Naive thymus-derived CD4-positive, alpha-beta T cell (primary cell): ENCODE measurements around the gene TMEM187. TPM values are rescaled to one million over a fixed set of nuclear protein-coding genes. Genes with fewer than 3 reads are reported as not detected.
A peak's percentile ranks its signal among the peaks of the same experiment; 100 is the strongest.

Experiments used
- ATAC-seq: fragments of 150-1000 bp; cut with Tn5 transposase; 2 replicates; pipeline ENCODE4 v1.10.0; 2021; ENCODE audit warnings: mild to moderate bottlenecking, moderate library complexity
- CTCF ChIA-PET: fragments of 350-600 bp; sonication (Branson Sonifier 250); formaldehyde crosslinking; loops from one replicate; lab custom pipeline; 2021; ENCODE audit warnings: antibody characterized with exemption; lab: Charles Lee
- POLR2A ChIA-PET: fragments of 350-600 bp; sonication (Branson Sonifier 250); formaldehyde crosslinking; loops from one replicate; lab custom pipeline; 2021; ENCODE audit warnings: antibody characterized with exemption, inconsistent platforms; lab: Charles Lee
- DNase-seq, 9 donors: peaks; one replicate each; pipeline versions ENCODE4 v3.0.0 to v3.0.0-alpha.2; 2020 to 2022; ENCODE audit warnings: mixed read lengths in 1 of 9
- H3K27ac ChIP-seq: one replicate; pipeline ENCODE4 v1.7.0; 2013; ENCODE audit warnings: mild to moderate bottlenecking, low read depth, low read length, moderate library complexity
- H3K27me3 ChIP-seq, 2 donors: one replicate each; pipeline ENCODE4 v1.7.0; 2013; ENCODE audit warnings: low read length in 2 of 2, mild to moderate bottlenecking in 2 of 2, moderate library complexity in 2 of 2; ENCODE audit not compliant: control insufficient read depth in 2 of 2, insufficient read depth in 2 of 2
- H3K36me3 ChIP-seq, 3 experiments: 1 replicate in 2 of 3; 2 replicates in 1 of 3; pipeline ENCODE4 v1.7.0; 2013; ENCODE audit warnings: low read length in 3 of 3, mild to moderate bottlenecking in 3 of 3, moderate library complexity in 1 of 3; ENCODE audit not compliant: insufficient read depth in 3 of 3, control insufficient read depth in 2 of 3
- H3K4me1 ChIP-seq, 2 donors: one replicate each; pipeline ENCODE4 v1.7.0; 2013; ENCODE audit warnings: low read length in 2 of 2, mild to moderate bottlenecking in 2 of 2, moderate library complexity in 1 of 2; ENCODE audit not compliant: control insufficient read depth in 2 of 2, insufficient read depth in 2 of 2
- H3K4me3 ChIP-seq: 2 replicates; pipeline ENCODE4 v1.7.0; 2013; ENCODE audit warnings: mild to moderate bottlenecking, low read length
- H3K9me3 ChIP-seq, 3 experiments: 1 replicate in 2 of 3; 2 replicates in 1 of 3; pipeline ENCODE4 v1.7.0; 2013; ENCODE audit warnings: low read length in 3 of 3; ENCODE audit not compliant: control insufficient read depth in 2 of 3
- H3K27ac Mint-ChIP-seq, 9 donors: one replicate each; pipeline ENCODE4 v1.8.0; 2020 to 2022; ENCODE audit warnings: mixed read lengths in 9 of 9, mild to moderate bottlenecking in 8 of 9, moderate library complexity in 5 of 9, inconsistent platforms in 2 of 9
- H3K27me3 Mint-ChIP-seq, 5 donors: one replicate each; pipeline ENCODE4 v1.8.0; 2021 to 2022; ENCODE audit warnings: mixed read lengths in 5 of 5, mild to moderate bottlenecking in 1 of 5
- H3K36me3 Mint-ChIP-seq, 5 donors: one replicate each; pipeline ENCODE4 v1.8.0; 2020 to 2022; ENCODE audit warnings: mixed read lengths in 5 of 5, mild to moderate bottlenecking in 3 of 5, inconsistent platforms in 1 of 5
- H3K4me1 Mint-ChIP-seq, 7 donors: one replicate each; pipeline ENCODE4 v1.8.0; 2020 to 2022; ENCODE audit warnings: mixed read lengths in 7 of 7, mild to moderate bottlenecking in 3 of 7, inconsistent platforms in 1 of 7
- H3K4me3 Mint-ChIP-seq, 10 donors: one replicate each; pipeline ENCODE4 v1.8.0; 2020 to 2022; ENCODE audit warnings: mild to moderate bottlenecking in 10 of 10, mixed read lengths in 10 of 10, moderate library complexity in 6 of 10, inconsistent platforms in 2 of 10
- H3K9me3 Mint-ChIP-seq, 11 donors: one replicate each; pipeline ENCODE4 v1.8.0; 2020 to 2022; ENCODE audit warnings: mixed read lengths in 11 of 11, mild to moderate bottlenecking in 4 of 11, inconsistent platforms in 1 of 11, moderate library complexity in 1 of 11
- intact Hi-C, 2 donors: fragments of 100-400 bp; cut with micrococcal nuclease; formaldehyde crosslinking; loops; one replicate each; pipeline ENCODE4 v1.15.1; 2023
- polyA plus RNA-seq, 2 donors: library from polyadenylated mRNA; unstranded; fragments of 300-500 nt; fragmentation: Illumina TruSeq; gene quantifications; one replicate each; pipeline ENCODE4 v1.2.3, GENCODE V29; 2021
- total RNA-seq, 6 experiments: library from RNA in 5 of 6; stranded (reverse) in 5 of 6; gene quantifications; 1 replicate in 5 of 6; 2 replicates in 1 of 6; pipeline ENCODE4 v1.2.3 and lab custom pipeline; 2021 to 2026

The TMEM187 gene
- total and polyA plus RNA-seq, 7 experiments from 2014 or later: 1.4 to 22.7 (median 10.0) TPM

DNA sequence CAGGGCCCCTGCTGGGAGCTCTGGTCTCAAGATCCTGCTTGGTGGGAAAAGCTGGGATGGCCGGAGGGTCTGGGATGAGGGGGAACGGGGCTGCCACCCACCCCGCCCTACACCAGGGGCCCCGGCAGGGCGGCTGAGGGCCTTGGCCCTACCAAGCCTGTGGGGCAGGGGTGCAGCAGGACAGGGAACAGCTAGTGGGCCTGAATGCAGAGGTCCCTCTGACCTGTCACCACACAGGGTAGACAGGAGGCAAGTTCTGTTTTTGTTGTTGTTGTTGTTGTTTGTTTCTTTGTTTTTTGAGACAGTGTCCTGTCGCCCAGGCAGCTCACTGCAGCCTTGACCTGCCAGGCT is 27.8 kb upstream of the TMEM187 start:
- Histone ChIP-seq H3K4me1 (peaks cover 3 to 9% of the 10 kb centered on the region in 2 donors), H3K4me3 (no peak overlapping the region), H3K9me3 (no peaks in the 10 kb centered on the region), H3K27ac (peak overlapping the region; percentile 68), H3K36me3 (peaks cover 0 to 11% (median 0%) of the 10 kb centered on the region in 3 experiments), H3K27me3 (no peaks in the 10 kb centered on the region)
- POLR2A ChIA-PET: interaction anchor here (7.7 to 21.0 kb wide), 2 partner anchors 18 to 24 kb away, joined by 63 to 384 read pairs; partner anchors contain the start of genes ARHGAP4, HCFC1 and NAA10
- H3K27me3 Mint-ChIP-seq: no peaks in the 10 kb centered on the region
- H3K4me3 Mint-ChIP-seq: peak overlapping the region in 7 of 10 donors; percentile 39 to 90 (median 85)
- ATAC-seq (peak; percentile 15), DNase-seq (no peak)
- H3K27ac Mint-ChIP-seq: peak overlapping the region in 4 of 9 donors; percentile 9 to 81 (median 80)
- CTCF ChIA-PET: interaction anchor here (0.6 to 10.9 kb wide), 4 partner anchors 9 to 181 kb away, joined by 3 to 168 read pairs (median 4); partner anchors contain the start of gene ARHGAP4
- H3K4me1 Mint-ChIP-seq: peaks cover 6 to 43% (median 21%) of the 10 kb centered on the region in 7 donors
- intact Hi-C loops: loop anchor here in 1 of 2 donors (5.0 kb wide), 1 partner anchor 37 kb away; no protein-coding TSS in a partner anchor
- no peaks in the 10 kb centered on the region for H3K9me3 Mint-ChIP-seq
- H3K36me3 Mint-ChIP-seq: peaks cover 0 to 15% (median 4%) of the 10 kb centered on the region in 5 donors

DNA sequence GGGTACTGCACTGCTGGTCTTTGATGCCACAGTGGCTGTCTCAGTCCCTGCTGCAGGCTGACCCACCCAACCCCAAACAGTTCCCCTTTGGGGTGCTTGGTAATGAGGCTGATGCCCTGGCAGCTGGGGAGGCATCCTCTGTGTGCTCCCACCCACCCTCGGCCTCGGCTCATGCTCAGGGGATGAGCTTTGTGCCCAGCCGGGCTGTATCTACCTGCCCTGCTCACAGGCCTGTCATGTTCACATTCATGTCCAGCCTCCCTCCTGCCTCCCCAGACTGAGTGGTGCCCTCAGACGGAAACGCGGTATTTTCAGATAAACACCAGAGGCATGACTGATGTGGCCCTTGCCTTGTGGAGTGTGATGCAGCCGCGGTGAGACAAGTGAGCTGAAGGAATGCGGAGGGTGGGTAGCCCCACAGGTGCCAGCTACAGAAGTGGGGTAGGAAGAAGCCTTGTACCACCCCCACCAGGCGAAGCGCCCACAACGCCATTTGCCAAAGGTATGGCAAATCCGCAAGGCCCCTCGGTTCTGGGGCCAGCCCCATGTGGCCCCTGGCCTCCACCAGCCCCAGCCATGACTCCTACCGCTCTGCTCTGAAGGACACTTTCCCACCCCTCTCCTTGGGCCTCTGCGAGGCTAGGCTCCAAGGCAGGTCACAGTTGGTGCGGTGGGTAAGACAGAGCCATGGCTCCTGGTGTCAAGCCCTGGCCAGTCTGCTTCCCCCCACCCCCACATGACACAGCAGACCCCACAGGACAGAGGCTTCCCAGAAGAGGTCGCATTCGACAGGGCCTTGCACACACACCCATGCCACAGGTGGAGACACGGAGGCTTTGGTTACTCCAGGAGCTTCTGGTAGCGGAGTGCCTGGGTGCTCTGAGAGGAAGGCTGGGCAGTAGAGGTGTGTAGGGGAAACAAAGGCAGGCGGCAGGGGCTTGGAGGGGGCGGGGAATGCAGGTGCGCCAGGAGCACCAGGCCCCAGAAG is 26.3 kb upstream of the TMEM187 start:
- Mint-ChIP-seq H3K36me3 (peaks cover 0 to 28% (median 7%) of the 10 kb centered on the region in 5 donors), H3K27ac (peak overlapping the region in 2 of 9 donors; percentile 28 to 29)
- intact Hi-C loops: loop anchor here in 1 of 2 donors (2.0 to 5.0 kb wide), 2 partner anchors 23 to 39 kb away; no protein-coding TSS in a partner anchor

DNA sequence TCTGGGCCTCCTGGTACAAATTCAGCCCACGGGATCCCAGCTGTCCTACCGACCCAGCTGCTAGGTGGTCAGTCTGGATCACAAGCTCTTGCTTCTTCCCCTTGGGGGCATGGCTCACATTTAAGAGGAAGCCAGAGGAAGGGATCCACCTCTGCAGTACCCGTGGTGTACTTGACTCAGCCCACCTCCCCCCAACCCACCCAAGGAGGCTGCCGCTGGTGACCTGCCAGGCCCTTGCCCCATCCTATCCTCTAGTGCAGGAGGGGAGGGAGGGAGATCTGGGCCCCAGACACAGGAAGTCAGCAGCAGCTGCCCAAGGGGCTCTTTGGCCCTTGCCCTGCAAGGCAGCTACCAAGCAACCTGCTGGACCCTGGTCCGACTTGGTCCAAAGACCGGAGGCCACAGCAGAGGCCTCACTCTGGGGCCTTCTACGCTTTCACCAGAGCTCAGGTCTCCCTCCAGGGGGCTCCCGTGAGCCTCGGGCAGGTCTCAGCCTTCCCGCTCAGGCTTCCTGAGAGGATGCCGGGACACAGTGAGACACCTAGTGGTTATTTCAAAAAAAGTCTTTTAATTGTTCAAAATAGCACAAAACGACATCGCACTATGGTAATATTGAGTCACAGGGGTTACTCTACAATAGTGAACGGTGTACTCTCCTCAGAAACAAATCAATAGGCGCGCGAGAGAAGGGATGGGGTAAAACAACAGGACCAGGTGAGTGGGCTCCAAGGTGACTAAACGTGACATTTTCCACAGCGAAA is 25.4 kb upstream of the TMEM187 start:
- ChIA-PET CTCF (interaction anchor here (0.6 to 10.9 kb wide), 11 partner anchors 8 to 318 kb away, joined by 3 to 168 read pairs (median 7); partner anchors contain the start of genes ARHGAP4 and PLXNB3), POLR2A (interaction anchor here (0.8 to 21.0 kb wide), 3 partner anchors 20 to 68 kb away, joined by 3 to 384 read pairs (median 63); partner anchors contain the start of genes ARHGAP4, HCFC1 and NAA10)
- Histone ChIP-seq H3K36me3 (peaks cover 0 to 29% (median 2%) of the 10 kb centered on the region in 3 experiments), H3K4me1 (peaks cover 3 to 9% of the 10 kb centered on the region in 2 donors), H3K4me3 (no peak overlapping the region), H3K27ac (no peak overlapping the region), H3K27me3 (no peaks in the 10 kb centered on the region), H3K9me3 (no peaks in the 10 kb centered on the region)
- Mint-ChIP-seq H3K4me1 (peaks cover 6 to 30% (median 20%) of the 10 kb centered on the region in 7 donors), H3K27me3 (no peaks in the 10 kb centered on the region), H3K4me3 (peak overlapping the region; percentile 0 to 69 (median 32)), H3K36me3 (peaks cover 0 to 32% (median 7%) of the 10 kb centered on the region in 5 donors), H3K9me3 (no peaks in the 10 kb centered on the region), H3K27ac (peak overlapping the region; percentile 26 to 94 (median 87))
- DNase-seq: peak; percentile 58 to 83 (median 78)
- intact Hi-C loops: loop anchor here (1.0 to 5.0 kb wide), 8 partner anchors 12 to 183 kb away; partner anchors contain the start of genes PLXNB3 (in 2 of the 2), IDH3G (in 1 of the 2), NAA10 (in 1 of the 2) and SSR4 (in 1 of the 2)
- peak; percentile 93 for ATAC-seq

More for the DNA sequence above, 26.3 kb upstream of the TMEM187 start:
- Mint-ChIP-seq H3K9me3 (no peaks in the 10 kb centered on the region), H3K4me1 (peaks cover 6 to 32% (median 22%) of the 10 kb centered on the region in 7 donors), H3K4me3 (peak overlapping the region in 3 of 10 donors; percentile 9 to 23 (median 11)), H3K27me3 (no peaks in the 10 kb centered on the region)
- Histone ChIP-seq H3K27me3 (no peaks in the 10 kb centered on the region), H3K36me3 (peaks cover 0 to 20% (median 2%) of the 10 kb centered on the region in 3 experiments), H3K9me3 (no peaks in the 10 kb centered on the region), H3K27ac (no peak overlapping the region), H3K4me3 (no peak overlapping the region), H3K4me1 (peaks cover 3 to 9% of the 10 kb centered on the region in 2 donors)
- ChIA-PET CTCF (interaction anchor here (1.0 to 10.9 kb wide), 8 partner anchors 12 to 183 kb away, joined by 3 to 168 read pairs (median 6); partner anchors contain the start of genes ARHGAP4, NAA10 and PLXNB3), POLR2A (interaction anchor here (7.7 to 21.0 kb wide), 2 partner anchors 19 to 22 kb away, joined by 63 to 384 read pairs; partner anchors contain the start of genes ARHGAP4, HCFC1 and NAA10)
- no peak for ATAC-seq
- DNase-seq: no peak

DNA sequence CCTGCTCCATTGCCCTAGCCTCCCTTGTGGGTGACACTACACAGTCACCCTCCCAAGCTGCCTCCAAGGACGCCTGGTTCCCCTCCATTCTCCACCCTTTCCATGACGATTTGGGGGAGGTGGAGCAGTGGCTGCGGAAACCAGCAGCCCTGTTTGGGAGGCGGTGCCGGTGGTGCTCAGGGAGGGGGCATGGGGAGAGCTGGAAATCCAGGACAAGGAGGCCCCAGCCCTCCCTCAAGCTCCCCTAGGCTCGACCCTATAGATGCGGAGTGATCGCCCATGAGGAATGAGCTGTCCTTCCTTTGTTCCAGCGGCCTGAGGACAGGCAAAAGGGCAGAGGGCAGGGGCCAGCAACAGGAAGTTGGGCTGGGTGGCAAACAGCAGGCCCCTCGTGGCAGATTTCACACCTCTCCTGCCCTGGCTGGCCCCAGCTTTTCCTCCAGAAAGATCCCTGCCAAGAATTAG is 24.5 kb upstream of the TMEM187 start:
- ATAC-seq (no peak), DNase-seq (no peak)
- ChIA-PET POLR2A (interaction anchor here (0.8 to 21.0 kb wide), 3 partner anchors 21 to 41 kb away, joined by 3 to 384 read pairs (median 63); partner anchors contain the start of genes ARHGAP4, HCFC1 and NAA10), CTCF (interaction anchor here (0.6 to 10.9 kb wide), 8 partner anchors 8 to 589 kb away, joined by 3 to 168 read pairs (median 8); partner anchors contain the start of genes ARHGAP4 and PLXNB3)
- H3K36me3 Mint-ChIP-seq: peaks cover 0 to 32% (median 7%) of the 10 kb centered on the region in 5 donors
- no peaks in the 10 kb centered on the region for H3K27me3 Mint-ChIP-seq
- Histone ChIP-seq H3K36me3 (peaks cover 0 to 38% (median 2%) of the 10 kb centered on the region in 3 experiments), H3K4me3 (no peak overlapping the region), H3K4me1 (peaks cover 6 to 12% of the 10 kb centered on the region in 2 donors), H3K27me3 (no peaks in the 10 kb centered on the region), H3K9me3 (no peaks in the 10 kb centered on the region), H3K27ac (peak overlapping the region; percentile 48)
- no peaks in the 10 kb centered on the region for H3K9me3 Mint-ChIP-seq
- H3K4me1 Mint-ChIP-seq: peaks cover 6 to 33% (median 20%) of the 10 kb centered on the region in 7 donors
- peak overlapping the region in 1 of 10 donors; percentile 53 for H3K4me3 Mint-ChIP-seq
- intact Hi-C loops: loop anchor here in 1 of 2 donors (2.0 to 5.0 kb wide), 2 partner anchors 41 to 1007 kb away; no protein-coding TSS in a partner anchor
- H3K27ac Mint-ChIP-seq: peak overlapping the region in 7 of 9 donors; percentile 33 to 94 (median 71)
